ENCODE results near the gene NIM1K. TPM values are rescaled to one million over a fixed set of nuclear protein-coding genes. Genes with fewer than 3 reads are reported as not detected.
"Not testable (repeated sequence)": the region's sequence is repeated elsewhere in the genome, so short reads cannot be mapped to it uniquely, and the experiment has no call there.

The NIM1K gene
- total RNA-seq, 3 donors from 2014 or later = 0.29 to 0.48 (median 0.33) TPM

- H3K4me3 ChIP-seq = no peak overlapping the region
- TF ChIP-seq POLR2AphosphoS5 (IDR thresholded peaks at IDR 0.05) (no peak), POLR2A (IDR thresholded peaks at IDR 0.05) (no peak)
- TF ChIP-seq, protein P1, sequence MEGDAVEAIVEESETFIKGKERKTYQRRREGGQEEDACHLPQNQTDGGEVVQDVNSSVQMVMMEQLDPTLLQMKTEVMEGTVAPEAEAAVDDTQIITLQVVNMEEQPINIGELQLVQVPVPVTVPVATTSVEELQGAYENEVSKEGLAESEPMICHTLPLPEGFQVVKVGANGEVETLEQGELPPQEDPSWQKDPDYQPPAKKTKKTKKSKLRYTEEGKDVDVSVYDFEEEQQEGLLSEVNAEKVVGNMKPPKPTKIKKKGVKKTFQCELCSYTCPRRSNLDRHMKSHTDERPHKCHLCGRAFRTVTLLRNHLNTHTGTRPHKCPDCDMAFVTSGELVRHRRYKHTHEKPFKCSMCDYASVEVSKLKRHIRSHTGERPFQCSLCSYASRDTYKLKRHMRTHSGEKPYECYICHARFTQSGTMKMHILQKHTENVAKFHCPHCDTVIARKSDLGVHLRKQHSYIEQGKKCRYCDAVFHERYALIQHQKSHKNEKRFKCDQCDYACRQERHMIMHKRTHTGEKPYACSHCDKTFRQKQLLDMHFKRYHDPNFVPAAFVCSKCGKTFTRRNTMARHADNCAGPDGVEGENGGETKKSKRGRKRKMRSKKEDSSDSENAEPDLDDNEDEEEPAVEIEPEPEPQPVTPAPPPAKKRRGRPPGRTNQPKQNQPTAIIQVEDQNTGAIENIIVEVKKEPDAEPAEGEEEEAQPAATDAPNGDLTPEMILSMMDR (IDR thresholded peaks at IDR 0.05) = no peak
- H3K36me3 ChIP-seq = peaks cover 4% of the 10 kb centered on the region
- DNase-seq (ENCODE audit: low spot score in 2 of 2) = no peak
- no peaks in the 10 kb centered on the region for H3K27me3 ChIP-seq
- no peak overlapping the region for H3K27ac ChIP-seq
- H3K4me1 ChIP-seq = no peaks in the 10 kb centered on the region
- no peaks in the 10 kb centered on the region for H3K9me3 ChIP-seq
- intact Hi-C loops (cut with DNase I; ENCODE audit: low total_unique reads) = no loop called here
Observed at GRCh38 chr5:43171451-43171850, 20.6 kb upstream of the NIM1K start.

- TF ChIP-seq POLR2A (IDR thresholded peaks at IDR 0.05) (no peak), POLR2AphosphoS5 (IDR thresholded peaks at IDR 0.05) (no peak)
- TF ChIP-seq, protein P1 (IDR thresholded peaks at IDR 0.05) = no peak
- intact Hi-C loops (cut with DNase I; ENCODE audit: low total_unique reads) = no loop called here
- H3K36me3 ChIP-seq = peaks cover 3% of the 10 kb centered on the region
- DNase-seq (ENCODE audit: low spot score in 2 of 2) = no peak
- no peaks in the 10 kb centered on the region for H3K4me1 ChIP-seq
- H3K9me3 ChIP-seq = no peaks in the 10 kb centered on the region
- no peaks in the 10 kb centered on the region for H3K27me3 ChIP-seq
- no peak overlapping the region for H3K4me3 ChIP-seq
- no peak overlapping the region for H3K27ac ChIP-seq
Observed at GRCh38 chr5:43171926-43172325, 20.1 kb upstream of the NIM1K start.

GRCh38 chr5:43172779-43173178 lies 19.2 kb upstream of the NIM1K start:
- no peaks in the 10 kb centered on the region for H3K4me1 ChIP-seq
- H3K27me3 ChIP-seq = no peaks in the 10 kb centered on the region
- H3K27ac ChIP-seq = no peak overlapping the region
- no peak overlapping the region for H3K4me3 ChIP-seq
- intact Hi-C loops (cut with DNase I; ENCODE audit: low total_unique reads) = no loop called here
- DNase-seq (ENCODE audit: low spot score in 2 of 2) = no peak
- TF ChIP-seq, protein P1 (IDR thresholded peaks at IDR 0.05) = no peak
- no peak for TF ChIP-seq POLR2A (IDR thresholded peaks at IDR 0.05)
- TF ChIP-seq POLR2AphosphoS5 (IDR thresholded peaks at IDR 0.05) = no peak
- no peaks in the 10 kb centered on the region for H3K36me3 ChIP-seq
- H3K9me3 ChIP-seq = no peaks in the 10 kb centered on the region

DNA sequence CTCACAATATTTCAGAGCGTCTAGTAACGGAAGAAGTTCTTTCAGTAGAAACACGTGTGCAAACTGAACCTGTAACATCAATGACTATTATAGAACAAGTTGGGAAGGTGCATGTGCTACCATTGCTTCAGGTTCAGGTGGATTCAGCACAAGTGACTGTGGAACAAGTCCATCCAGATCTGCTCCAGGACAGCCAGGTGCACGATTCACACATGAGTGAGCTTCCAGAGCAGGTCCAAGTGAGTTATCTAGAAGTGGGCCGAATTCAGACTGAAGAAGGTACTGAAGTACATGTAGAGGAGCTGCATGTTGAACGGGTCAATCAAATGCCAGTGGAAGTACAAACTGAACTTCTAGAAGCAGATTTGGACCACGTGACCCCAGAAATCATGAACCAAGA lies 17.4 kb upstream of the NIM1K start:
- DNase-seq (ENCODE audit: low spot score in 2 of 2) = no peak
- no peak overlapping the region for H3K4me3 ChIP-seq
- no peaks in the 10 kb centered on the region for H3K27me3 ChIP-seq
- H3K27ac ChIP-seq = no peak overlapping the region
- no peaks in the 10 kb centered on the region for H3K36me3 ChIP-seq
- TF ChIP-seq POLR2A (IDR thresholded peaks at IDR 0.05) = no peak
- TF ChIP-seq POLR2AphosphoS5 (IDR thresholded peaks at IDR 0.05) = no peak
- TF ChIP-seq, protein P1 (IDR thresholded peaks at IDR 0.05) = no peak
- intact Hi-C loops (cut with DNase I; ENCODE audit: low total_unique reads) = no loop called here
- no peaks in the 10 kb centered on the region for H3K4me1 ChIP-seq
- H3K9me3 ChIP-seq = no peaks in the 10 kb centered on the region

- intact Hi-C loops (cut with DNase I; ENCODE audit: low total_unique reads) = no loop called here
- no peaks in the 10 kb centered on the region for H3K27me3 ChIP-seq
Observed at GRCh38 chr5:43179836-43180235, 12.2 kb upstream of the NIM1K start.

GRCh38 chr5:43182421-43182820 lies 9.6 kb upstream of the NIM1K start:
- no peak overlapping the region for H3K4me3 ChIP-seq
- H3K36me3 ChIP-seq = no peaks in the 10 kb centered on the region
- TF ChIP-seq, protein P1 (IDR thresholded peaks at IDR 0.05) = no peak
- TF ChIP-seq POLR2AphosphoS5 (IDR thresholded peaks at IDR 0.05) = no peak
- no peak overlapping the region for H3K27ac ChIP-seq
- H3K4me1 ChIP-seq = no peaks in the 10 kb centered on the region
- intact Hi-C loops (cut with DNase I; ENCODE audit: low total_unique reads) = no loop called here
- H3K9me3 ChIP-seq = no peaks in the 10 kb centered on the region
- DNase-seq (ENCODE audit: low spot score in 2 of 2) = no peak
- H3K27me3 ChIP-seq = no peaks in the 10 kb centered on the region

More at GRCh38 chr5:43179836-43180235, 12.2 kb upstream of the NIM1K start:
- no peak for DNase-seq (ENCODE audit: low spot score in 2 of 2)
- no peaks in the 10 kb centered on the region for H3K9me3 ChIP-seq
- H3K4me1 ChIP-seq = no peaks in the 10 kb centered on the region
- no peak overlapping the region for H3K4me3 ChIP-seq
- H3K36me3 ChIP-seq = no peaks in the 10 kb centered on the region
- no peak overlapping the region for H3K27ac ChIP-seq
- no peak for TF ChIP-seq POLR2A (IDR thresholded peaks at IDR 0.05)
- TF ChIP-seq POLR2AphosphoS5 (IDR thresholded peaks at IDR 0.05) = no peak

GRCh38 chr5:43183101-43183500 lies 8.9 kb upstream of the NIM1K start:
- H3K4me3 ChIP-seq; H3K9me3 ChIP-seq; H3K4me1 ChIP-seq; H3K36me3 ChIP-seq; H3K27me3 ChIP-seq; H3K27ac ChIP-seq; DNase-seq (ENCODE audit: low spot score in 2 of 2); intact Hi-C loops (cut with DNase I; ENCODE audit: low total_unique reads): not testable (repeated sequence)
